Breast epithelium (tissue), 4 donors: ENCODE measurements around the gene RPUSD2. TPM values are rescaled to one million over a fixed set of nuclear protein-coding genes. Genes with fewer than 3 reads are reported as not detected.

Experiments used
- DNase-seq, 2 donors: peaks; one replicate each; pipeline ENCODE4 v3.0.0-alpha.2; 2019; ENCODE audit warnings: low spot score in 2 of 2
- H3K27ac ChIP-seq, 2 donors: fragments of 200-600 bp; sonication (generic) in 1 of 2; one replicate each; pipeline ENCODE4 v1.5.1; 2016 to 2019; ENCODE audit warnings: mild to moderate bottlenecking in 1 of 2
- H3K27me3 ChIP-seq, 2 donors: fragments of 200-600 bp; sonication (generic) in 1 of 2; one replicate each; pipeline versions ENCODE4 v1.5.1 to v1.6.0; 2017 to 2019; ENCODE audit warnings: control low read depth in 1 of 2, mild to moderate bottlenecking in 1 of 2
- H3K36me3 ChIP-seq: fragments of 200-600 bp; one replicate; pipeline ENCODE4 v1.5.1; 2019
- H3K4me1 ChIP-seq, 2 donors: fragments of 200-600 bp; sonication (generic); one replicate each; pipeline ENCODE4 v1.5.1; 2016 to 2019; ENCODE audit warnings: control low read depth in 1 of 2
- H3K4me3 ChIP-seq, 3 donors: fragments of 200-600 bp; sonication (generic); 1 replicate in 2 of 3; 2 replicates in 1 of 3; pipeline ENCODE4 v1.5.1; 2016 to 2019; ENCODE audit warnings: mild to moderate bottlenecking in 3 of 3, moderate library complexity in 2 of 3
- H3K9me3 ChIP-seq, 2 donors: fragments of 200-600 bp; sonication (generic) in 1 of 2; one replicate each; pipeline ENCODE4 v1.5.1; 2016 to 2019; ENCODE audit warnings: control low read depth in 1 of 2
- POLR2A ChIP-seq: fragments of 450-650 bp; IDR thresholded peaks from one replicate; pipeline ENCODE4 v1.6.1; 2016; ENCODE audit warnings: antibody characterized with exemption, mild to moderate bottlenecking, moderate library complexity
- POLR2AphosphoS5 ChIP-seq, 3 donors: sonication (generic); formaldehyde crosslinking; IDR thresholded peaks; one replicate each; pipeline ENCODE4 v1.6.1; 2017; ENCODE audit warnings: antibody characterized with exemption in 3 of 3
- intact Hi-C: fragments of 100-400 bp; cut with DNase I; formaldehyde crosslinking; loops from one replicate; pipeline ENCODE4 v1.15.1; 2023; ENCODE audit warnings: low total_unique reads
- total RNA-seq, 3 donors: library from RNA; depleted of rRNA; stranded (reverse); fragments of >200 nt; gene quantifications; one replicate each; pipeline ENCODE4 v1.1.0, GENCODE V29; 2016
- TF ChIP-seq, protein P1 (sequence below), 3 donors: fragments of 450-650 bp; IDR thresholded peaks; one replicate each; pipeline ENCODE4 v1.5.1; 2016 to 2017; ENCODE audit warnings: antibody characterized with exemption in 3 of 3, mild to moderate bottlenecking in 3 of 3, moderate library complexity in 3 of 3

RPUSD2 gene
- total RNA-seq, 3 donors from 2014 or later = 5.8 to 12.5 (median 7.2) TPM

DNA sequence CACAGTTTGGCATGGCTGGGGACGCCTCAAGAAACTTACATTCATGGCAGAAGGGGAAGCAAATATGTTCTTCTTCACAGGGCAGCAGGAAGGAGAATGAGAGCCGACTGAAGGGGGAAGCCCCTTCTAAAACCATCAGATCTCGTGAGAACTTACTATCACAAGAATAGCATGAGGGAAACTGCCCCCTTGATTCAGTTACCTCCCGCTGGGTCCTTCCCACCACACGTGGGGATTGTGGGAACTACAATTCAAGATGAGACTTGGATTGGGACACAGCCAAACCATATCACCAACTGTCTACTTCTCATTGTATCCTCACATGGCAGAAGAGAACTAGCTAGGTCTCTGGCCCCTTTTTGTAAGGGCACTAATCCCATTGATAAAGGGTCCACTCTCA lies 34.7 kb upstream of the RPUSD2 start:
- Histone ChIP-seq H3K9me3 (no peaks in the 10 kb centered on the region), H3K27ac (no peak overlapping the region), H3K27me3 (no peaks in the 10 kb centered on the region), H3K36me3 (no peaks in the 10 kb centered on the region), H3K4me1 (no peaks in the 10 kb centered on the region), H3K4me3 (no peak overlapping the region)
- TF ChIP-seq, protein P1, sequence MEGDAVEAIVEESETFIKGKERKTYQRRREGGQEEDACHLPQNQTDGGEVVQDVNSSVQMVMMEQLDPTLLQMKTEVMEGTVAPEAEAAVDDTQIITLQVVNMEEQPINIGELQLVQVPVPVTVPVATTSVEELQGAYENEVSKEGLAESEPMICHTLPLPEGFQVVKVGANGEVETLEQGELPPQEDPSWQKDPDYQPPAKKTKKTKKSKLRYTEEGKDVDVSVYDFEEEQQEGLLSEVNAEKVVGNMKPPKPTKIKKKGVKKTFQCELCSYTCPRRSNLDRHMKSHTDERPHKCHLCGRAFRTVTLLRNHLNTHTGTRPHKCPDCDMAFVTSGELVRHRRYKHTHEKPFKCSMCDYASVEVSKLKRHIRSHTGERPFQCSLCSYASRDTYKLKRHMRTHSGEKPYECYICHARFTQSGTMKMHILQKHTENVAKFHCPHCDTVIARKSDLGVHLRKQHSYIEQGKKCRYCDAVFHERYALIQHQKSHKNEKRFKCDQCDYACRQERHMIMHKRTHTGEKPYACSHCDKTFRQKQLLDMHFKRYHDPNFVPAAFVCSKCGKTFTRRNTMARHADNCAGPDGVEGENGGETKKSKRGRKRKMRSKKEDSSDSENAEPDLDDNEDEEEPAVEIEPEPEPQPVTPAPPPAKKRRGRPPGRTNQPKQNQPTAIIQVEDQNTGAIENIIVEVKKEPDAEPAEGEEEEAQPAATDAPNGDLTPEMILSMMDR (IDR thresholded peaks at IDR 0.05) = no peak
- TF ChIP-seq POLR2A = no peak
- no peak for TF ChIP-seq POLR2AphosphoS5 (IDR thresholded peaks at IDR 0.05)
- no peak for DNase-seq
- intact Hi-C loops = no loop called here

DNA sequence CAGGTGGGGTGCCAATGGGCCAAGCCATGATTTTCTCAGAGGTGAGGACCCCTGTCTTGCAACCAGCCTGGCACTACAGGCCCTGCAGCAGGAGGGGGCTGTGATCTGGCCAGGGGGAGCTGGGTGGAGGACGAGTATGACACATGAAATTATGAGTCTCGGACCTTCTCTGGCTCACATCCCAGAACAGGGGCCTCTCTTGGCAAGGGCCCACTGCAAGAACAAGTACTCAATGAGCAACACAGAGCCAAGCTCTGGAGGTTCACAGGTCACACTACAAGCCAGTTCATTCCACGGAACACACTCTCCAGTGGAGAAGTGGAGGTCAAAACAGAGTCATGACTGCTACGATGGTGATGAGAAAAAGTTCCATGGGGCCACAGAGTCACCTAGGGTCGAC lies 32.6 kb upstream of the RPUSD2 start:
- DNase-seq = no peak
- Histone ChIP-seq H3K36me3 (no peaks in the 10 kb centered on the region), H3K4me3 (no peak overlapping the region), H3K27me3 (no peaks in the 10 kb centered on the region), H3K4me1 (no peaks in the 10 kb centered on the region), H3K9me3 (no peaks in the 10 kb centered on the region), H3K27ac (no peak overlapping the region)
- TF ChIP-seq POLR2A = no peak
- no peak for TF ChIP-seq POLR2AphosphoS5 (IDR thresholded peaks at IDR 0.05)
- TF ChIP-seq, protein P1 (IDR thresholded peaks at IDR 0.05) = no peak
- intact Hi-C loops = no loop called here

DNA sequence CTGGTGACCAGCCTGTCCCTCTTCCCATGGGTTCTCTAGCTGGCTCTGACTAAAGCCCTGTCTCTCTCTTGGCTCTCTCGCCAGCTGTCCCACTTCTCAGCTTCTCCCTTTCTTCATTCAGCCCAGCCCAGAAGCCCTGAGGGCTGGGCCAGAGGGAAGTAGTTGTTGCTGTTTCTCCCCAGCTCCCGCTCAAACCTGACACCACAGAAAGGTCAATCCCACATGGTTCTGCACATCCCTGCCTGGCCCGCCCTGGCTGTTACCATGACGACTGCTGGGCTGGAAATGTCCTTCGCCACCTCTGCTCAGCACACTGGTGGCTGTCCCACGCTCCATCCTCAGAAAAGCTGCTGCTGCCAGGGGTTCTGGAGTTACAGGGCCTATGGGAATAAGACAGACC lies 30.1 kb upstream of the RPUSD2 start:
- no peak for DNase-seq
- no peaks in the 10 kb centered on the region for H3K9me3 ChIP-seq
- no peaks in the 10 kb centered on the region for H3K36me3 ChIP-seq
- H3K4me3 ChIP-seq = no peak overlapping the region
- no peak for TF ChIP-seq POLR2AphosphoS5 (IDR thresholded peaks at IDR 0.05)
- TF ChIP-seq POLR2A = no peak
- TF ChIP-seq, protein P1 (IDR thresholded peaks at IDR 0.05) = no peak
- no peak overlapping the region for H3K27ac ChIP-seq
- no peaks in the 10 kb centered on the region for H3K27me3 ChIP-seq
- H3K4me1 ChIP-seq = no peaks in the 10 kb centered on the region
- intact Hi-C loops = no loop called here

DNA sequence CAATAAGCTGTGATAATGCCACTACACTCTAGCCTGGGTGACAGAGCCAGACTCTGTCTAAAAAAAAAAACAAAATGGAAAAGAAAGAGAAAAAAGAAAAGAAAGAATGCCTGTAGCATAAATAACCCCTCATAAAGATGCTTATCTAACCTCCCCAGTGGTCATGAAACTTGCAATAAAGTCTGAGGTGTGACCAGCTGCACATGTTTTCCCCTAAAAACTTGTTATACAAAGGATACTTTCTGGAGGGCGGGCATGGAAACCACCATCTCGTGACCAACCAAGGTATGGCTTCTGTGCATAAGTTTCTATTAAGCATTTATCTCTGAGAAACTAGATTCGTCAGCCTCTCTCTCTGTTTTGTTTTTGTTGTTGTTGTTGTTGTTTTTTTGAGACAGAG lies 26.0 kb upstream of the RPUSD2 start:
- Histone ChIP-seq H3K27ac (no peak overlapping the region), H3K4me1 (no peaks in the 10 kb centered on the region), H3K9me3 (no peaks in the 10 kb centered on the region), H3K4me3 (no peak overlapping the region), H3K27me3 (no peaks in the 10 kb centered on the region), H3K36me3 (no peaks in the 10 kb centered on the region)
- DNase-seq = no peak
- TF ChIP-seq POLR2AphosphoS5 (IDR thresholded peaks at IDR 0.05) = no peak
- TF ChIP-seq, protein P1 (IDR thresholded peaks at IDR 0.05) = no peak
- TF ChIP-seq POLR2A = no peak
- intact Hi-C loops = no loop called here

DNA sequence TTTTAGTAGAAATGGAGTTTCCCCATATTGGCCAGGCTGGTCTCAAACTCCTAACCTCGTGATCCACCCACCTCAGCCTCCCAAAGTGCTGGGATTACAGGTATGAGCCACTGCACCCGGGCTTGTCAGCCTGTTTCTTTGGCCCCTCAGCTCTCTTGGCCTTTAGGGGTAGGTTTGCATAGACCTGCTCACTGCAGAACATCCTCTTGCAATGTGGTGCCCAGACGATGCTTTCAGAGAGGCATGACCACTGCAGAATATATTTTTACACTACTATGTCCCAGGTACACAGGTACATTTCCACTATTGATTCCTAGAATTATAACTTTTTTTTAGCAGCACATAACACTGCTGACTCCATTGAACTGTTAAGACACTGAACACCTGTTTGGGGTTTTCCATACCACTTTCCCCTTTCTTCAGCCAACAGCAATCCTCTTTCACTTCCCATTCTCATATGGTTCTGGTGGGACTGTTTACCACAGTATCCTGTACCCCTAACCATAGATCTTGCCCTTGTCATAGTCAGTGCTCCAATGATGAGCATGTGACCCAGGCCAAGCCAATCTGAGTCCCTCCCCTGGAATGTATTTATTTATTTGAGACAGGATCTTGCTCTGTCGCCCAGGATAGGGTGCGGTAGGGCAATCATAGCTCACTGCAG lies 25.3 kb upstream of the RPUSD2 start:
- H3K9me3 ChIP-seq = no peaks in the 10 kb centered on the region
- no peaks in the 10 kb centered on the region for H3K36me3 ChIP-seq
- no peak for DNase-seq
- H3K27ac ChIP-seq = no peak overlapping the region
- no peak overlapping the region for H3K4me3 ChIP-seq
- TF ChIP-seq, protein P1 (IDR thresholded peaks at IDR 0.05) = no peak
- TF ChIP-seq POLR2A = no peak
- no peak for TF ChIP-seq POLR2AphosphoS5 (IDR thresholded peaks at IDR 0.05)
- intact Hi-C loops = no loop called here
- no peaks in the 10 kb centered on the region for H3K4me1 ChIP-seq
- H3K27me3 ChIP-seq = no peaks in the 10 kb centered on the region
